SH-SY5Y (cell line): Measurements from ENCODE around the gene PSD.

Experiments
- GATA2 ChIP-seq: IDR thresholded peaks from 2 replicates; pipeline ENCODE4 v1.6.1; 2011; ENCODE audit warnings: mild to moderate bottlenecking, low read depth, low read length
- GATA3 ChIP-seq: IDR thresholded peaks from 2 replicates; pipeline ENCODE4 v1.6.1; 2011; ENCODE audit warnings: low read depth, mild to moderate bottlenecking, low read length, moderate library complexity

- TF ChIP-seq GATA3 (no peak), GATA2 (no peak)
Measured at GRCh38 chr10:102354451-102354850, 64.1 kb downstream of the PSD start.
